MCF 10A (cell line): ENCODE measurements around the gene ARL4A. TPM values are rescaled to one million over a fixed set of nuclear protein-coding genes. Genes with fewer than 3 reads are reported as not detected.

ENCODE experiments used
- BruUV-seq: library from RNA; stranded (reverse); fragments of 400-500 nt; replicated peaks from 2 replicates; lab custom pipeline; 2021; lab: Mats Ljungman, UMichigan
- CTCF ChIA-PET: fragments of 300-600 bp; sonication (Branson Sonifier 250); formaldehyde crosslinking; extraction: SDS; loops from one replicate; lab custom pipeline; 2021; ENCODE audit warnings: antibody characterized with exemption, inconsistent platforms; lab: Yijun Ruan, JAX
- POLR2A ChIA-PET: fragments of 300-600, 350-650 bp; sonication (Branson Sonifier 250); formaldehyde crosslinking; extraction: SDS; loops from one replicate; lab custom pipeline; 2020; ENCODE audit warnings: antibody characterized with exemption, inconsistent platforms; lab: Yijun Ruan, JAX
- DNase-seq: peaks from one replicate; pipeline ENCODE4 v3.0.0-alpha.2; 2018; ENCODE audit not compliant: unreplicated experiment
- H3K27ac Mint-ChIP-seq: one replicate; pipeline ENCODE4 v1.8.0; 2022; ENCODE audit warnings: mild to moderate bottlenecking, low read depth, mixed read lengths; ENCODE audit not compliant: unreplicated experiment
- H3K27me3 Mint-ChIP-seq: one replicate; pipeline ENCODE4 v1.8.0; 2022; ENCODE audit warnings: mixed read lengths; ENCODE audit not compliant: insufficient read depth, unreplicated experiment
- H3K36me3 Mint-ChIP-seq: one replicate; pipeline ENCODE4 v1.8.0; 2022; ENCODE audit warnings: mild to moderate bottlenecking, moderate library complexity, mixed read lengths; ENCODE audit not compliant: insufficient read depth, unreplicated experiment
- H3K4me1 Mint-ChIP-seq: one replicate; pipeline ENCODE4 v1.8.0; 2022; ENCODE audit warnings: mixed read lengths; ENCODE audit not compliant: insufficient read depth, unreplicated experiment
- H3K4me3 Mint-ChIP-seq: one replicate; pipeline ENCODE4 v1.8.0; 2022; ENCODE audit warnings: mild to moderate bottlenecking, moderate library complexity, mixed read lengths; ENCODE audit not compliant: unreplicated experiment
- H3K9me3 Mint-ChIP-seq: one replicate; pipeline ENCODE4 v1.8.0; 2022; ENCODE audit warnings: mixed read lengths; ENCODE audit not compliant: unreplicated experiment
- CTCF ChIP-seq: fragments of 200-600 bp; IDR thresholded peaks from one replicate; pipeline ENCODE4 v1.8.0; 2022; ENCODE audit warnings: antibody characterized with exemption, mild to moderate bottlenecking; ENCODE audit not compliant: unreplicated experiment
- intact Hi-C: fragments of 100-400 bp; cut with micrococcal nuclease; formaldehyde crosslinking; loops from 2 replicates; pipeline ENCODE4 v1.14.1; 2022
- total RNA-seq: library from RNA; stranded (reverse); gene quantifications from 2 replicates; pipeline ENCODE4 v1.2.3, GENCODE V29; 2022

Gene ARL4A
- total RNA-seq, 1 experiment from 2014 or later, result 42.6 TPM

GRCh38 chr7:12722636-12723605 is 35.5 kb downstream of the ARL4A start:
- ChIA-PET POLR2A (no interaction called here), CTCF (no interaction called here)
- DNase-seq, result no peak
- Mint-ChIP-seq H3K9me3 (peaks cover 7% of the 10 kb centered on the region), H3K27ac (peak overlapping the region; percentile 92), H3K27me3 (no peaks in the 10 kb centered on the region), H3K36me3 (no peaks in the 10 kb centered on the region), H3K4me1 (peaks cover 28% of the 10 kb centered on the region), H3K4me3 (no peak overlapping the region)
- no TSS peak for BruUV-seq
- intact Hi-C loops, result no loop called here
- no peak for TF ChIP-seq CTCF

GRCh38 chr7:12725575-12726316 is 38.3 kb downstream of the ARL4A start:
- Mint-ChIP-seq H3K4me3 (no peak overlapping the region), H3K27ac (no peak overlapping the region), H3K36me3 (no peaks in the 10 kb centered on the region), H3K27me3 (no peaks in the 10 kb centered on the region), H3K4me1 (peaks cover 29% of the 10 kb centered on the region), H3K9me3 (peaks cover 7% of the 10 kb centered on the region)
- ChIA-PET POLR2A (interaction anchor here (1.3 kb wide), 1 partner anchor 9 kb away, joined by 3 read pairs; no protein-coding TSS in a partner anchor), CTCF (interaction anchor here (0.6 to 2.4 kb wide), 3 partner anchors 10 to 526 kb away, joined by 3 to 10 read pairs (median 3); partner anchors contain the start of gene ARL4A)
- no TSS peak for BruUV-seq
- DNase-seq, result no peak
- no peak for TF ChIP-seq CTCF
- intact Hi-C loops, result no loop called here

GRCh38 chr7:12726908-12727307 is 39.5 kb downstream of the ARL4A start:
- peaks cover 36% of the 10 kb centered on the region for H3K4me1 Mint-ChIP-seq

More at GRCh38 chr7:12726908-12727307, 39.5 kb downstream of the ARL4A start:
- Mint-ChIP-seq H3K36me3 (no peaks in the 10 kb centered on the region), H3K27me3 (no peaks in the 10 kb centered on the region), H3K9me3 (peaks cover 3% of the 10 kb centered on the region), H3K27ac (no peak overlapping the region), H3K4me3 (no peak overlapping the region)
- TF ChIP-seq CTCF, result no peak
- DNase-seq, result no peak
- no TSS peak for BruUV-seq
- intact Hi-C loops, result no loop called here
- ChIA-PET POLR2A (interaction anchor here (1.3 to 3.8 kb wide), 2 partner anchors 8 to 39 kb away, joined by 3 to 19 read pairs; partner anchors contain the start of gene ARL4A), CTCF (interaction anchor here (0.7 to 2.4 kb wide), 3 partner anchors 40 to 390 kb away, joined by 4 to 10 read pairs (median 5); partner anchors contain the start of gene ARL4A)
